Skeletal muscle tissue (tissue), 4 donors: ENCODE results near the gene ELMO1. TPM values are rescaled to one million over a fixed set of nuclear protein-coding genes. Genes with fewer than 3 reads are reported as not detected.

ENCODE experiments used
- H3K27ac ChIP-seq: one replicate; pipeline ENCODE4 v1.7.0; 2013; ENCODE audit warnings: mild to moderate bottlenecking, low read depth, low read length, inconsistent platforms
- H3K27me3 ChIP-seq, 3 donors: one replicate each; pipeline ENCODE4 v1.7.0; 2013; ENCODE audit warnings: low read length in 3 of 3; ENCODE audit not compliant: control insufficient read depth in 3 of 3, insufficient read depth in 3 of 3
- H3K36me3 ChIP-seq, 3 donors: one replicate each; pipeline ENCODE4 v1.7.0; 2013; ENCODE audit warnings: low read length in 3 of 3; ENCODE audit not compliant: control insufficient read depth in 3 of 3, insufficient read depth in 3 of 3
- H3K4me1 ChIP-seq, 3 donors: one replicate each; pipeline ENCODE4 v1.7.0; 2013; ENCODE audit warnings: low read length in 3 of 3, mild to moderate bottlenecking in 3 of 3; ENCODE audit not compliant: control insufficient read depth in 3 of 3, insufficient read depth in 3 of 3
- H3K4me3 ChIP-seq, 3 donors: one replicate each; pipeline ENCODE4 v1.7.0; 2013; ENCODE audit warnings: low read length in 3 of 3
- H3K9ac ChIP-seq, 3 donors: one replicate each; pipeline ENCODE4 v1.7.0; 2013; ENCODE audit warnings: low read length in 3 of 3, mild to moderate bottlenecking in 3 of 3, moderate library complexity in 2 of 3, low read depth in 1 of 3
- H3K9me3 ChIP-seq, 3 donors: one replicate each; pipeline ENCODE4 v1.7.0; 2013; ENCODE audit warnings: low read length in 3 of 3; ENCODE audit not compliant: control insufficient read depth in 3 of 3
- total RNA-seq: library from RNA; depleted of rRNA; stranded (reverse); fragments of >200 nt; gene quantifications from one replicate; pipeline ENCODE4 v1.2.3, GENCODE V29; 2014
- donor health status: Osteomylitis.

The ELMO1 gene
- total RNA-seq, 1 donor from 2014 or later, result 52.7 TPM

DNA sequence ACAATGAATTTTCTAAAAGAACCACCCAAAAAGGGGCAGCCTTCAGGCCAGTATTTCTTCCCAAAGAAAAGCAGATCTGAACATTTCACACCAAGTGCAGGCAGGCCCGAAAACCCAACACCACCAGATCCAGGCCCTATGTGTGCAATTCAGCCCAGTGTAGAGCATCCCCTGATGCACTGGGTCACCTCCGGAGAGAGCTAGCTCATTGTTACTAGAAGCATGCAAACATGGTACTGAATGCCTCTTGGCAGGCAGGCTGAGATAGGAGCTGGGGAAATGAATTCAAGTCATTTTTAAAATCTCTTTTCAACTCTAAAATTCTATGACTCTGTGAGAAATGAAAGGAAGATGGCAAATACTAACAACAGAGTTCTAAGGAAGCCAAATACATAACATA is 174.8 kb downstream of the ELMO1 start:
- Histone ChIP-seq H3K27ac (no peak overlapping the region), H3K4me1 (peaks cover 0 to 2% (median 0%) of the 10 kb centered on the region in 3 donors), H3K9me3 (no peaks in the 10 kb centered on the region), H3K4me3 (no peak overlapping the region), H3K36me3 (no peaks in the 10 kb centered on the region), H3K9ac (no peak overlapping the region), H3K27me3 (no peaks in the 10 kb centered on the region)

- Histone ChIP-seq H3K36me3 (no peaks in the 10 kb centered on the region), H3K9me3 (no peaks in the 10 kb centered on the region), H3K4me1 (peaks cover 0 to 1% (median 0%) of the 10 kb centered on the region in 3 donors), H3K9ac (no peak overlapping the region), H3K27ac (no peak overlapping the region), H3K27me3 (no peaks in the 10 kb centered on the region), H3K4me3 (no peak overlapping the region)
These were observed 178.8 kb downstream of the ELMO1 start for GRCh38 chr7:37269711-37270508.

- H3K36me3 ChIP-seq, result no peaks in the 10 kb centered on the region
- H3K4me1 ChIP-seq, result no peaks in the 10 kb centered on the region
- no peaks in the 10 kb centered on the region for H3K9me3 ChIP-seq
- no peak overlapping the region for H3K27ac ChIP-seq
- H3K27me3 ChIP-seq, result no peaks in the 10 kb centered on the region
- H3K9ac ChIP-seq, result no peak overlapping the region
- no peak overlapping the region for H3K4me3 ChIP-seq
These were observed 181.4 kb downstream of the ELMO1 start for GRCh38 chr7:37267251-37267650.

DNA sequence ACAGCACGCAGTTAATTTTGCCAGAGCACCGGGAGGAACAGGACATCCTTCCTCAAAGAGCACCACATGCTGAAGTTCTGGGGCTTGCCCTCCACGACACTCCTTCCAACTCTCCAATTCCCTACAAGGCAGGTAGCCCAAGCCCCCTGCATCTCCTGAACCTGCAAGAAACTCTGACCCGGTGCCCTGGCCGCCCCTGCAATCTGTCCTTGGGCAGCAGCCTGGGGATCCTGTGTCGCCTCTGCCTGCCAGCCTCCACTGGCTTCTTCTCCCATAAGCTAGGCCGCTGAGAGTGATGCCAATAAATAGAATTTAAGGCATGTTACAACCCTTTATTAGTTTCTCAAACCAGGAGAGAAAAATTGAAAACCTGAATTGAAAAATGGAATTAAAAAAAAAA is 182.8 kb downstream of the ELMO1 start:
- Histone ChIP-seq H3K27me3 (no peaks in the 10 kb centered on the region), H3K27ac (no peak overlapping the region), H3K4me3 (no peak overlapping the region), H3K9me3 (no peaks in the 10 kb centered on the region), H3K4me1 (no peaks in the 10 kb centered on the region), H3K36me3 (no peaks in the 10 kb centered on the region), H3K9ac (no peak overlapping the region)

DNA sequence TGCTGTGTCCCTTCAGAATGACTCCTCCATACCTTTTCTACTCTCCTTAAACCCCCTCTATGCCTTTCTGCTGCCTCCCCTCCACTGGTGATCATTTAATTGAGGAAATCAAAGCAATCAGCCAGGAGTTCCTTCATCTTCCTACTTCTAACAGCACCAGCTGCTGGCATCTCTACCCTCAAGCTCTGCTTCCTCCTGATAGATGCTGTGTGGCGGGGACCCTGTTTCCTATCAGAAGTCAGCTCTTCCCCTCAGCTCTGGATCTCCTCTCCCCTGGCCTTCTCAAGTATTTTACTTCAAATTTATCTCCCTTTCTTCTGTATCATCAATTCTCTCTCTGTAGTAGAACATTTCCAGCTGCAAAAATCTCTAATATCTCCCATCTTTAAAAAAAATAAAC is 183.7 kb downstream of the ELMO1 start:
- no peaks in the 10 kb centered on the region for H3K9me3 ChIP-seq
- H3K9ac ChIP-seq, result no peak overlapping the region
- H3K27me3 ChIP-seq, result no peaks in the 10 kb centered on the region
- H3K4me1 ChIP-seq, result no peaks in the 10 kb centered on the region
- no peak overlapping the region for H3K4me3 ChIP-seq
- no peaks in the 10 kb centered on the region for H3K36me3 ChIP-seq
- H3K27ac ChIP-seq, result no peak overlapping the region

GRCh38 chr7:37262181-37262580 is 186.5 kb downstream of the ELMO1 start:
- no peaks in the 10 kb centered on the region for H3K36me3 ChIP-seq
- H3K27me3 ChIP-seq, result no peaks in the 10 kb centered on the region
- H3K27ac ChIP-seq, result no peak overlapping the region

DNA sequence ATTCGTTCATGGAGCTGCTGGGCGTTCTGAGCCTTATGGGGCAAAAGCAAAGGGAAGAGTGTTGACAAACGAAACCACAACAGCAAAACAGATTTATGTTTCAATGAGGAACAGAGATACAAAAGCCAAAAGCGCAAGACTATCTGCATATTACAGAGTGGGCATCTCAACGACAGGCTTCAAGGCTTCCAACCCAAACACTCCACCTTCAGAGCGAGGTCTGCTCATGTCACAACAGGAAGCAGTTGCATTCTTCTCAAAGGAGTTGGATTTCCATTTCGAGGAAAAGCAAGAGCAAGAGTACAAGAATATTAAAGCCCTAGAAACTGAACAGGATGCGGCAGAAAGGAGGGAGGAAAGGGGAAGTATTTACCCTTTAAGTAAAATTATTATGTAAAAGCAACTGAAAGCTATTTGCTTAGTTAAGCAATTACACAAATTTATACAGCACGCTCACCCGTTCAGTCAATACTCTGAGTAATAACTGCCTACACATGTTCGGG is 189.3 kb downstream of the ELMO1 start:
- H3K9ac ChIP-seq, result no peak overlapping the region
- no peak overlapping the region for H3K4me3 ChIP-seq
- no peaks in the 10 kb centered on the region for H3K9me3 ChIP-seq
- no peaks in the 10 kb centered on the region for H3K27me3 ChIP-seq
- no peaks in the 10 kb centered on the region for H3K4me1 ChIP-seq
- H3K36me3 ChIP-seq, result no peaks in the 10 kb centered on the region
- H3K27ac ChIP-seq, result no peak overlapping the region

More at GRCh38 chr7:37262181-37262580, 186.5 kb downstream of the ELMO1 start:
- no peak overlapping the region for H3K9ac ChIP-seq
- no peaks in the 10 kb centered on the region for H3K9me3 ChIP-seq
- H3K4me1 ChIP-seq, result no peaks in the 10 kb centered on the region
- no peak overlapping the region for H3K4me3 ChIP-seq

- Histone ChIP-seq H3K36me3 (no peaks in the 10 kb centered on the region), H3K27me3 (no peaks in the 10 kb centered on the region), H3K9ac (no peak overlapping the region), H3K27ac (no peak overlapping the region), H3K9me3 (no peaks in the 10 kb centered on the region), H3K4me1 (no peaks in the 10 kb centered on the region), H3K4me3 (no peak overlapping the region)
These were observed 192.0 kb downstream of the ELMO1 start for GRCh38 chr7:37256631-37257030.

DNA sequence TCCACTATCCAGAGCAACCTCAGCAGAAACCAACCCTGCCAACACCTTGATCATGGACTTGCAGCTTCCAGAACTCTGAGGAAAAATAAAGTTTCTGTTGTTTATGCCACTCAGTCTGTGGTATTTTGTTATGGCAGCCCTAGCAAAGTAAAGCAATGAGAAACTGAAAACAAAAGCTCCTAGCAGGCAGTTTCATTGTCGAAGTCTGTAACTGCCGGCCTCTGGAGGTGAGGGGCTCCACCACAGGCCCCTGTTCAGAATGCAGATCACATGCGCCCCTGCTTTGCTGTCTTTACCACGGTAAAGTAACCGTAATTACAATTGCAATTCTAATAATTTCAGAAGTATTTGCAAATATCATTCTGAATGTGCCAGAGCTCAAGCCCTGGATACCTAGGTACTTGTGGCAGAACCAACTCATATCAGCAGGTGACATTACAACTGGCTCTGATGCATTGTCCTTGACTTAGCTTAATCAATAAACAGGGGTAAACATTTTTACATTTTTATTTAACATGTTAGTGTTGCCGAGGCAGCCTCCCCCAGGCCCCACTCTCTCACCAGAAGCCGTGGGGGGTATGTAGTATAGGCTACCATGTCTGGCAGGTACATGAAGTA is 193.2 kb downstream of the ELMO1 start:
- Histone ChIP-seq H3K4me3 (no peak overlapping the region), H3K36me3 (no peaks in the 10 kb centered on the region), H3K27ac (no peak overlapping the region), H3K27me3 (no peaks in the 10 kb centered on the region), H3K9me3 (no peaks in the 10 kb centered on the region), H3K9ac (no peak overlapping the region), H3K4me1 (no peaks in the 10 kb centered on the region)

- Histone ChIP-seq H3K36me3 (no peaks in the 10 kb centered on the region), H3K4me1 (peaks cover 0 to 3% (median 0%) of the 10 kb centered on the region in 3 donors), H3K9me3 (no peaks in the 10 kb centered on the region), H3K27me3 (no peaks in the 10 kb centered on the region), H3K9ac (no peak overlapping the region), H3K27ac (no peak overlapping the region), H3K4me3 (no peak overlapping the region)
These were observed 197.4 kb downstream of the ELMO1 start for GRCh38 chr7:37251222-37251621.
